Measurements from ENCODE around the gene TMEM107.
A peak's percentile ranks its signal among the peaks of the same experiment; 100 is the strongest.

Gene TMEM107

GRCh38 chr17:8128125-8128784 is 47.9 kb downstream of the TMEM107 start:
- DNase-seq, result peak; percentile 38

GRCh38 chr17:8126491-8127066 is 49.6 kb downstream of the TMEM107 start:
- peak; percentile 75 for DNase-seq

GRCh38 chr17:8125947-8126490 is 50.2 kb downstream of the TMEM107 start:
- DNase-seq, result peak; percentile 72

GRCh38 chr17:8125154-8125946 is 50.8 kb downstream of the TMEM107 start:
- DNase-seq, result peak; percentile 63

GRCh38 chr17:8124350-8125153 is 51.6 kb downstream of the TMEM107 start:
- peak; percentile 39 for DNase-seq

- DNase-seq, result peak; percentile 29
Observed at GRCh38 chr17:8123695-8124349, 52.4 kb downstream of the TMEM107 start, which contains the start of gene HES7. TSS of gene HES7 (minus strand) at chr17:8124106. CDS start at chr17:8124084, 22 bp downstream.

- peak; percentile 24 for DNase-seq
Observed at GRCh38 chr17:8122924-8123694, 53.1 kb downstream of the TMEM107 start.
